Measurements from ENCODE around the gene ZNF121.
"Not testable (repeated sequence)": the region's sequence is repeated elsewhere in the genome, so short reads cannot be mapped to it uniquely, and the experiment has no call there.

The ZNF121 gene

DNA sequence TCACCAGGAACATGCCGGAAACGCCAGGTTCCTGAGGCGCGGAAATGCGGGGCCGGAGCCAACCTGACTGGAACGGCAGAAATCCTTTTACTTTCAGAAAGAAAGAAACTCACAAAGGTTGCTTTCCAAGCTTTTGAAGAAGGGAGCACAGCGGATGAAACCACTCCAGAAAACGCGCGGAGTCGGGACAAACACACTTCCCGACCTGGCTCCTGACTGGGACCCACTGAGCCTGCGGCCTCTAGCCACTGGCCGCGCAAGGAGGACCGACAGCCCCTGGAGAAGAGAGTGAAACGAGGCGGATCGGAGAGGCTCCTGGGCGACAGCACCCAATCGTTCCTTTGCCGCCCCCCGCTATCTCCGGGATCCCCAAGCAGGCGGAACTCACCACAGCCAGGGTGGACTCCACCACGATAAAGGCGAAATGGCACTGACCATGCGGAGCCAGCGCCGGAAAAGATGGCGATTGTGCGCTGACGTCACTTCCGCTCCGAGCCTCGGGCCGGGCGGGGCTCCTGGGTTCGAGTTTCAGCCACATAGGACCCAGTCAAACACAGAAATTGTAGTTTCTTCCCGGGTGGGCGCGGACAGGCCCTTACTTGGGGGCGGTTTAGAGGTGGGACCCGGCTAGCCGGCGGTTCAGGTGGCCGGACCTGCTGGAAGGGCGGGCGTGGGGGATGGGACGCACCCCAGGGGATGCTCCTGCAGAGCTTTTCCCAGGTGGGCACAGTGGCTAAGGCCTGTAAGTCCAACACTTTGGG is at the start of gene ZNF121:
Gene ZNF121 (minus strand): TSS at position 432 of the 761 bp plus-strand sequence. CDS start 16,407 bp downstream, outside the sequence.
- DNase-seq = peak; percentile 89

DNA sequence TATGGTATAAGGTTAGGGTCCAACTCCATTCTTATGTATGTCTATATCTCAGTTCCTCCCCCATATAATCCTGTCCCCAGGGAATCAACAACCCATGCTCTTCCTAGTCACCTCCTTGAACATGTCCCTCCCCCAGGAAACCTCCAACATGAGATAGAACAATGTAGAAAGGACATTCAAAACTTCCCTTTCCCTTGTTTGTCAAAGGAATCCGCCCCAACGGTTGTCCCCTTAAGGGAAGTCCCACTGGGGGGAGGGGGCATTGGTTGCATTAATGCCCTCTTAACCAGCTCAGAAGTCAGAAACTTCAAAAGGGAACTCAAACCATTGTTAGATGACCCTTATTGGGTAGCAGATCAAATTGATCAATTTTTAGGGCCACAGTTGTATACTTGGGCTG is 43.6 kb upstream of the ZNF121 start:
- no peak for DNase-seq

DNA sequence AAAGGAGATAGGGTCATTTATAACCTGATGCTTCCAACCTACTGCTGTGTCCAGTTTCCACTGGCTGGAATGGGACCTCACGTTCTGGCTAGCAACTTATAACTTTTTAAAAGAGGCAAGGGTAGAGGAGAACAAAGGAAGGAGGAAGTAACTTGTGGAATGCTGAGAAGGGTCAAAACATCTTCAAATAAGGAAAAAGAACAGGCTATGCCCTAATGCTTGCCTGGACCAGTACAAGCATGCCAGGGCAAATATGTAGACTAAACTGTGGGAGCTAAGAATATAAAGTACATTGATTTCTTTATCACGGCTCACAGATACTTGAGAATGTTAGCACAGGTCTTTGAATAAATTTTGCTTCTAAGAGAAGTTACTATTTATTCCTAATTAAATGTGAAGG is 38.2 kb upstream of the ZNF121 start:
- DNase-seq = no peak

DNA sequence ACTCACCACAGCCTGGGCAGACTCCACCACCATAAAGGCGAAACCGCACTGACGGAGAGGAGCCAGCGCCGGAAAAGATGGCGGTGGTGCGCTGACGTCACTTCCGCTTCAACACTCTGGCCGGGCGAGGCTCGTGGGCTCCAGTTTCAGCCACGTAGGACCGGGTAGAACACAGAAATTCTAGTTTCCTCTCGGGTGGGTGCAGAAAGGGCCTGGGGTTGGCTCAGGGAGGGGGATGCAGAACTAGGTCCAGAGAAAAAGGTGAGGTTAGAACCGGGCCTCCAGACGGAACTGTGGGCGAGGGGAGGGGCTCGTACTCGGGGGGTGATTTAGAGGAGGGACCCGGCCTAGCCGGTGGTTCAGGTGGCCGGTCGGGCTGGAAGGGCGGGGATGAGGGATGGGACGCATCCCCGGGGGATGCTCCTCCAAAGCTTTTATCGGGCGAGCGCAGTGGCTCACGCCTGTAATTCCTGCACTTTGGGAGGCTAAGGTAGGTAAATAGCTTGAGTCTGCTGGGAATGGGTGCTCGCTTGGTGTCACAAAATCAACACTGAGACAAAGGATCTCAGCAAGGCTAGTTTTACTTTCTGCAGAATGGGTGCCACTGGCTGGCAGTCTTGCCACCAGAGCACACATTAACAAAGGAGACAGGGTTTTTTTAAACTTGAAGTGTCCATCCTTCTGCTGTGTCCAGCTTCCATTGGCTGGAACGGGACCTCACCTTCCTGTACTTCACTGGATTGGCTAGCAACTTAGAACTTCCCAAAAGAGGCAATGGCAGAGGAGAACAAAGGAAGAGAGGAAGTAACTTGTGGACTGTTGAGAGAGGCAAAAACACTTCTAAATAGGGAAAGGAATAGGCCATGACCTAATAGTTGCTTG is 37.1 kb upstream of the ZNF121 start, which contains the start of gene ZNF561:
Gene ZNF561 (minus strand): TSS at position 77 of the 882 bp plus-strand sequence. CDS start 1,776 bp downstream, outside the sequence.
- DNase-seq = peak; percentile 88

- DNase-seq = no peak
These were observed 36.5 kb upstream of the ZNF121 start for GRCh38 chr19:9620842-9621155.

GRCh38 chr19:9615844-9616243 is 31.5 kb upstream of the ZNF121 start:
- no peak for DNase-seq

DNA sequence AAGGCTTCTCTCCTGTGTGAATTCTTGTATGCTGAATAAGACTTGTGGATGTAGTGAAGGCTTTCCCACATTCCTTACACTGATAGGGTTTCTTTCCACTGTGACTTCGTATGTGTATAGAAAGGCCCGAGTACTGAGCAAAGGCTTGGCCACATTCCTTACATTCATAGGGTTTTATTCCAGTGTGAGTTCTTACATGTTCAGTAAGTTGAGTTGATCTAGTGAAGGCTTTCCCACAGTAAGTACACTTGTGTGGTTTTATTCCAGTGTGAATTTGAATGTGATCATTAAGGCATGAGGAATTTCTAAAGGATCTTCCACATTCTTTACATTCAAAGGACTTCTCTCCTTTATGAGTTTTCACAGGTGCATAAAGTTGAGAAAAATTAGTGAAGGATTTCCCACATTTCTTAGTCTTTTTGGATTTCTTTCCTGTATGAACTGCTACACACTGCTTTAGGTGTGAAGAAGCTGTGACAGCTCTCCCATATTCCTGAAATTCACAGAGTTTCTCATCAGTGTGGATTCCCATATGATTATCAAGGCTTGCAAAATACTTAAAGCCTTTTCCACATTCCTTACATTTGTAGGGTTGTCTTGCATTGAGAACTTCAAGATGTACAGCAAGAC is 26.3 kb upstream of the ZNF121 start:
- DNase-seq = no peak

DNA sequence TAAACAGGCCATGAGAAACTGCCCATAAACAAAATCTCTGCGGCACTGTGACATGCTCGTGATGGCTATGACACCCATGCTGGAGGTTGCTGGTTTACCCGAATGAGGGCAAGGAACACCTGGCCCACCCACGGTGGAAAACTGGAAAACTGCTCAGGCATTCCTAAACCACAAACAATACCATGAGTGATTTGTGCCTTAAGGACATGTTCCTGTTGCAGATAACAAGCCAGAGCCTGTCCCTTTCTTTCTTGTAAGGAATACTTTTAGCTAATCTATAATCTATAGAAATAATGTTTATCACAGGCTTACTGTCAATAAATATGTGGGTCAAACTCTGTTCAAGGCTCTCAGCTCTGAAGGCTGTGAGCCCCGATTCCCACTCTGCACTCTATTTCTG is 24.6 kb upstream of the ZNF121 start:
- no peak for DNase-seq

DNA sequence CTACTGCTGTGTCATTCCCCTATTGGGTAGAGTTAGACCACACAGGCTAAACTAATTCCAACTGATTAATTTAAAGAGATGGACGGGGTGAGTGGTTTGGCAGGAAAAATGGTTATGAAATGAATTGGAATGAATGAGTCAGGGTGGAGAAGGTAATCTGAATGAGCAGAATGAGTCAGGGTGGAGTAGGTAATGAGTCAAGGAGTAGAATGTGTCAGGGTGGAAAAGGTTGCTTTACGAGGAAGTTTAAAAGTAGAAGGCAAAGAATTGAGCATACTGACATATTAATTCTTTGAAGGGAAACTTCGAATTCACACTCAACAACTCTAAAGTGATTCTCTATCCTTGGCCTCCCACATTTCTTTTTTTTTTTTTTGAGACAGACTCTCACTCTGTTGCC is 12.7 kb upstream of the ZNF121 start:
- peak; percentile 55 for DNase-seq

DNA sequence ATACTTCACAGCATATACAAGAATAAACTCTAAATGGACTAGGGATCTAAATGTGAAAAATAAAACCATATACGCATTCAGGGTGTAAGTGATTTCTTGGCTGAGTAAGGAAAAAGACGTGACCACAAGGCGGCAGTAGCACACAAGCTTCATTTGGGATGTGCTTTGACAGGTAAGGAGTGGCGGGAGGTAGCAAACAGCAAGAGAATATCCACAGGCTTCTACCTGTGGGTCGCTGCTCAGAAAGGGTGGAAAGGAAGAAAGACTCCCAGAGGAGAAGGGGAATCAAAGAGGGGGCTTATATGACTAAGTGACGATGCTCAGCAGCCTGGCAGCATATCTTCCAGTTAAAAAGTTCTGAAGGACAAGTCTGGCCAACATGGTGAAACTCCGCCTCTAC is 2.5 kb upstream of the ZNF121 start:
- peak; percentile 71 for DNase-seq

- DNase-seq = not testable (repeated sequence)
These were observed 2.1 kb downstream of the ZNF121 start for GRCh38 chr19:9582081-9582725.

GRCh38 chr19:9580728-9581127 is 3.6 kb downstream of the ZNF121 start:
- no peak for DNase-seq

- no peak for DNase-seq
These were observed 14.0 kb downstream of the ZNF121 start for GRCh38 chr19:9570255-9570654.

DNA sequence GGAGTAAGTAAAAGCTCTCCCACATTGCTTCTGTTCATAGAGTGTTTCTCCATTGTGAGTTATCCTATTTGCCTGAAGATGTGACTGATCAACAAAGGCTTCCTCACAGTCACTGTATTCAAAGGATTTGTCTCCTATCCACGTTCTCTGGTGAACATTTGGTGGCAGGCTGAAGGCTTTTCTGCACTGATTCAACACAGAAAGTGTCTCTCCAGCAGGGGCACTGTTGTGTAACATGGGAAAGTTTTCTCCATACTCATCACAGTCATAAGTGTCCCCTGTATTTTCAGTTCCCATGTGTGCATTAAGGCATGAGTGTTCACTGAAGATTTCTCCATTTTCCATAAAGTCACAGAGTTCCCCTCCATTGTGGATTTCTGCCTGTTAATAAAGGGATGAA is 17.6 kb downstream of the ZNF121 start:
- no peak for DNase-seq

DNA sequence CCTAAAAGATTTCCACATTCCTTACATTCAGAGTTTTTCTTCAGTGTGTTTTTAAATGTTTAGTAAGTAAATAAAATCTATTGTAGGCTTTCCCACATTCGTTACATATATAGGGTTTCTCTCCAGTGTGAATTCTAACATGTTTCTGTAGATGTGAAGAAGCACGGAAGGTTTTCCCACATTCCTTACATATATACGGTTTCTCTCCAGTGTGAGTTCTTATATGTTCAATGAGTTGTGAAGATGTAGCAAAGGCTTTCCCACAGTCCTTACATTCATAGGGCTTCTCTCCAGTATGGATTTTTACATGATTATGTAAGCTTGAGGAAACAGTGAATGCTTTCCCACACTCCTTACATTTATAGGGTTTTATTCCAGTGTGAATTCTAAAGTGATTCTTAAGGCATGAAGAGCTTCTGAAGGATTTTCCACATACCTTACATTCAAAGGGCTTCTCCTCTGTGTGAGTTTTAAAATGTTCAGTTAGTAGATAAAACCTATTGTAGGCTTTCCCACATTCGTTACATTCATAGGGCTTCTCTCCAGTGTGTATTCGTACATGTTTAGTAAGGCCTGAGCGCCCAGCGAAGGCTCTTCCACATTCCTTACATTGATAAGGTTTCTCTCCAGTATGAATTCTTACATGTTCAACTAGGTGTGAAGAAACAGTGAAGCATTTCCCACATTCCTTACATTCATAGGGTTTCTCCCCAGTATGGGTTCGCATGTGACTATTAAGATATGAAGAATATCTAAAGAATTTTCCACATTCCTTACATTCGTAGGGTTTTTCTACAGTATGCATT is 18.2 kb downstream of the ZNF121 start:
- DNase-seq = no peak

DNA sequence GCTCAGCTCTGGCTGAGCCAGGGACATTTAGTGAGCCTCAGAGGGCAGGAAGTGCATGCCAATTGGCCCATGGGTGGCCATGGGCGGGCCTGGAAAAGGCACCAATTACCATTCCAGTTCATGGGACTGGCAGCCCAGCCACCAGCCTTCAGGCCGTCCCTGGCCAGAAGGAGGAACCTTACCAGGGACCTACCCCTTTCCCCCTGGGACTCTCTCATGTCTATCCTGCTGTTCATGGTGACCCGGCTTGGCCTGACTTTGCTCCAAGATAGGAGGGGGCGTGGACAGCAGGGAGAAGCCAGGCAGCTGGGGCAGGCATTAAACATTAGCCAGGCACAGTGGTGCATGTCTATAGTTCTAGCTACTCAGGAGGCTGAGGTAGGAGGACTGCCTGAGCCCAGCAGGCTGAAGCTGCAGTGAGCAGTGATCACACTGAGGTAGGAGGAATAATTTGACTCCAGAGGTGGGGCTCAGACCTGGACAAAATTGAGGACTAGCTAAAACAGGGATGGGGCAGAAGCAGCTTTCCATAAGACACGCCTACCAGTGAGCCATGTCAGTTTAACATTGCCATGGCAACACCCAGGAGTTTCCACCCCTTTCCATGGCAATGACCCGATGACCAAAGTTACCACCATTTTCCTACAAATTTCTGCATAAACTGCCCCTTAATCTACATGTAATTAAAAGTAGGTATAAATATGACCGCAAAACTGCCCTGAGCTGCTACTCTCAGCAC is 31.6 kb downstream of the ZNF121 start:
- no peak for DNase-seq

DNA sequence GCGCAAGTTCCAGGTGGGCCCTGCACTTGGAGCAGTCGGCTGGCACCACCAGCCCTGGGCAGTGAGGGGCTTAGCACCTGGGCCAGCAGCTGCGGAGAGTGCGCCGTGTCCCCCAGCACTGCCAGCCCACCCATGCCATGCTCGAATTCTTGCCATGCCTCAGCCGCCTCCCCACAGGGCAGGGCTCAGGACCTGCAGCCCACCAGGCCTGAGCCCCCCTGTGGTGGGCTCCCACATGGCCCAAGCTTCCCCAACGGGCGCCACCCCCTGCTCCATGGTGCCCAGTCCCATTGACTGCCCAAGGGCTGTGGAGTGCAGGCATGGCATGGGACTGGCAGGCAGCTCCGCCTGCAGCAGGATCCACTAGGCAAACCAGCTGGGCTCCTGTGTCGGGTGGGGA is 36.4 kb downstream of the ZNF121 start:
- DNase-seq = no peak

GRCh38 chr19:9541281-9541680 is 43.0 kb downstream of the ZNF121 start:
- DNase-seq = not testable (repeated sequence)

DNA sequence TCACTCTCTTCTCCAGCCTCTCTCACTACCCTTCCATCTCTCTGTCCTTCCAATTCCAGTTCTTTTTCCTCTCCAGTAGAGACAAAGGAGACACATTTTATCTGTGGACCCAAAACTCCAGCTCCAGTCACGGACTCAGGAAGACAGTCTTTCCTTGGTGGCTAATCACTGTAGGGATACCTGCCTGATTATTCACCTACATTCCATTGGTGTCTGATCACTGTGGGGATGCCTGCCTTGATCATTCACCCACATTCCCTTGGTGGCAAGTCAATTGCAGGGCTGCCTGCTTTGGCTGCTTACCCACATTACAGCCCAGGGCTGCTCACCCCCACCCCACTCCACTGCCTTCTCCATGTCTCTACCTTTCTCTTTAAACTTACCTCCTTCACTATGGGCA is 44.4 kb downstream of the ZNF121 start:
- not testable (repeated sequence) for DNase-seq

GRCh38 chr19:9539201-9539600 is 45.1 kb downstream of the ZNF121 start:
- not testable (repeated sequence) for DNase-seq
